Measurements from ENCODE around the gene RNF39. TPM values are rescaled to one million over a fixed set of nuclear protein-coding genes. Genes with fewer than 3 reads are reported as not detected.

RNF39 gene
- total and polyA plus RNA-seq, 2 experiments from 2014 or later = 0.50 to 0.94 TPM

- H3K36me3 ChIP-seq (ENCODE audit: insufficient read depth) = no peaks in the 10 kb centered on the region
- no peaks in the 10 kb centered on the region for H3K9me2 ChIP-seq (ENCODE audit: insufficient read depth)
- DNase-seq (ENCODE audit: low spot score) (no peak), ATAC-seq (no peak)
- Mint-ChIP-seq H3K36me3 (ENCODE audit: low read depth) (no peaks in the 10 kb centered on the region), H3K27me3 (ENCODE audit: insufficient read depth, low read depth, poor library complexity) (no peaks in the 10 kb centered on the region), H3K4me1 (no peaks in the 10 kb centered on the region), H3K27ac (no peak overlapping the region), H3K4me3 (no peak overlapping the region), H3K9me3 (no peaks in the 10 kb centered on the region)
- no peak for TF ChIP-seq JUNB (IDR thresholded peaks at IDR 0.05; ENCODE audit: unreplicated experiment)
- no peak for TF ChIP-seq CTCF (conservative IDR thresholded peaks at IDR 0.05; ENCODE audit: low read depth in 2 of 2)
- no peak for TF ChIP-seq CREB1 (CRISPR knock-in tag; IDR thresholded peaks at IDR 0.05; ENCODE audit: low read depth)
- no peak for TF ChIP-seq NANOG (IDR thresholded peaks at IDR 0.05; ENCODE audit: borderline replicate concordance)
- TF ChIP-seq EZH2phosphoT487 (IDR thresholded peaks at IDR 0.05; ENCODE audit: unreplicated experiment) = no peak
- no peak for TF ChIP-seq ETS1 (IDR thresholded peaks at IDR 0.05)
- TF ChIP-seq ZNF331 (CRISPR knock-in tag; IDR thresholded peaks at IDR 0.05; ENCODE audit: low read depth) = no peak
- TF ChIP-seq ZNF114 (CRISPR knock-in tag; IDR thresholded peaks at IDR 0.05) = no peak
- no peak for TF ChIP-seq EZH2 (IDR thresholded peaks at IDR 0.05; ENCODE audit: low read depth, unreplicated experiment)
- TF ChIP-seq ZNF462 (CRISPR knock-in tag; IDR thresholded peaks at IDR 0.05) = no peak
- no peak for TF ChIP-seq POLR2AphosphoS5 (IDR thresholded peaks at IDR 0.05; ENCODE audit: low read depth)
- TF ChIP-seq STAT1 (IDR thresholded peaks at IDR 0.05; ENCODE audit: unreplicated experiment) = no peak
- no peak for TF ChIP-seq REST (IDR thresholded peaks at IDR 0.05; ENCODE audit: unreplicated experiment)
- no peaks in the 10 kb centered on the region; the same call in 1 of the 2 replicates for H4K20me1 ChIP-seq (replicated peaks; ENCODE audit: insufficient read depth)
- H3K4me1 ChIP-seq (ENCODE audit: insufficient read depth) = no peaks in the 10 kb centered on the region
- H3K27me3 ChIP-seq (ENCODE audit: insufficient read depth) = no peaks in the 10 kb centered on the region
- no peak overlapping the region for H3K27ac ChIP-seq (ENCODE audit: low read depth)
- H3K4me3 ChIP-seq = no peak overlapping the region
- no peak overlapping the region for H3K4me2 ChIP-seq
- no peaks in the 10 kb centered on the region for H3K79me2 ChIP-seq (replicated peaks; ENCODE audit: insufficient read depth)
- H2AFZ ChIP-seq = no peak overlapping the region
- H3F3A ChIP-seq (replicated peaks; ENCODE audit: low read depth) = no peaks in the 10 kb centered on the region
Measured at GRCh38 chr6:30053682-30054081, 21.9 kb downstream of the RNF39 start.
